HCT116 (cell line): Measurements from ENCODE around the gene TAL2. TPM values are rescaled to one million over a fixed set of nuclear protein-coding genes. Genes with fewer than 3 reads are reported as not detected.

ENCODE experiments used
- ATAC-seq: fragments of 200-7000 bp; cut with Tn5 transposase; 2 replicates; pipeline ENCODE4 v1.9.1; 2020; ENCODE audit warnings: mild to moderate bottlenecking, moderate library complexity
- BruUV-seq: library from RNA; stranded (reverse); fragments of 400-500 nt; replicated peaks from 2 replicates; lab custom pipeline; 2021; lab: Mats Ljungman, UMichigan
- CTCF ChIA-PET: fragments of 300-600 bp; sonication (Branson Sonifier 250); formaldehyde crosslinking; loops from one replicate; lab custom pipeline; 2021; ENCODE audit warnings: antibody characterized with exemption; lab: Charles Lee
- POLR2A ChIA-PET: fragments of 300-600, 350-600 bp; sonication (Branson Sonifier 250); formaldehyde crosslinking; loops from one replicate; lab custom pipeline; 2021; ENCODE audit warnings: antibody characterized with exemption; lab: Charles Lee
- RAD21 ChIA-PET, 2 experiments: fragments of 300-600 bp; sonication (Branson Sonifier 250); formaldehyde crosslinking; loops; one replicate each; lab custom pipeline; 2023; ENCODE audit warnings: low total read pairs in 2 of 2; ENCODE audit not compliant: uncharacterized antibody in 2 of 2, unreplicated experiment in 2 of 2, low non-redundant PET in 1 of 2; lab: Charles Lee
- DNase-seq: peaks from one replicate; pipeline ENCODE4 v3.0.0-alpha.2; 2010; ENCODE audit warnings: low read depth, low spot score
- H2AFZ ChIP-seq: fragments of 200-600 bp; shearing (Covaris generic), sonication (generic); 2 replicates; pipeline ENCODE4 v1.6.1; 2017; ENCODE audit warnings: low read depth, mixed run types, mixed read lengths, antibody characterized with exemption, low read length; ENCODE audit not compliant: poor library complexity, severe bottlenecking
- H3K27ac ChIP-seq: 2 replicates; pipeline ENCODE4 v1.5.1; 2012; ENCODE audit warnings: low read depth, low read length
- H3K27me3 ChIP-seq: fragments of 200-600 bp; sonication (generic); 2 replicates; pipeline ENCODE4 v1.6.1; 2016; ENCODE audit warnings: mixed run types, low read length, mixed read lengths; ENCODE audit not compliant: insufficient read depth
- H3K36me3 ChIP-seq, 2 experiments: fragments of 200-500 bp in 1 of 2; fragments of 200-600 bp in 1 of 2; sonication (Bioruptor generic) in 1 of 2; sonication (generic) in 1 of 2; 2 replicates each; pipeline versions ENCODE4 v1.5.1 to v1.6.1; 2014 to 2016; ENCODE audit warnings: low read length in 2 of 2, inconsistent platforms in 1 of 2, mixed read lengths in 1 of 2, mixed run types in 1 of 2; ENCODE audit not compliant: insufficient read depth in 2 of 2, control insufficient read depth in 1 of 2
- H3K4me1 ChIP-seq, 2 experiments: fragments of 200-600 bp in 1 of 2; sonication (generic) in 1 of 2; 2 replicates each; pipeline versions ENCODE4 v1.5.1 to v1.6.1; 2012 to 2017; ENCODE audit warnings: low read length in 2 of 2, inconsistent platforms in 1 of 2, mild to moderate bottlenecking in 1 of 2, mixed read lengths in 1 of 2, mixed run types in 1 of 2, moderate library complexity in 1 of 2; ENCODE audit not compliant: insufficient read depth in 2 of 2, control insufficient read depth in 1 of 2
- H3K4me2 ChIP-seq: fragments of 200-600 bp; sonication (generic); 2 replicates; pipeline ENCODE4 v1.6.1; 2017; ENCODE audit warnings: mixed run types, low read length, mixed read lengths
- H3K4me3 ChIP-seq, 2 experiments: fragments of 200-600 bp in 1 of 2; sonication (generic) in 1 of 2; replicated peaks in 1 of 2; 2 replicates each; pipeline ENCODE4 v1.5.1; 2011 to 2016; ENCODE audit warnings: low read length in 2 of 2, control low read depth in 1 of 2, low read depth in 1 of 2, mild to moderate bottlenecking in 1 of 2, mixed read lengths in 1 of 2, mixed run types in 1 of 2
- H3K79me2 ChIP-seq: fragments of 200-600 bp; sonication (generic); 2 replicates; pipeline ENCODE4 v1.6.1; 2017; ENCODE audit warnings: mild to moderate bottlenecking, mixed run types, low read length, moderate library complexity, mixed read lengths; ENCODE audit not compliant: insufficient read depth
- H3K9ac ChIP-seq: fragments of 200-600 bp; sonication (generic); 2 replicates; pipeline ENCODE4 v1.6.1; 2016; ENCODE audit warnings: low read length, mixed read lengths
- H3K9me2 ChIP-seq: fragments of 200-600 bp; sonication (generic), shearing (Covaris generic); 2 replicates; pipeline ENCODE4 v1.6.1; 2017; ENCODE audit warnings: mixed run types, mild to moderate bottlenecking, moderate library complexity; ENCODE audit not compliant: insufficient read depth
- H3K9me3 ChIP-seq, 2 experiments: fragments of 200-500 bp in 1 of 2; fragments of 200-600 bp in 1 of 2; sonication (Bioruptor generic) in 1 of 2; sonication (generic) in 1 of 2; 2 replicates each; pipeline ENCODE4 v1.6.1; 2014 to 2017; ENCODE audit warnings: low read length in 2 of 2, mixed read lengths in 2 of 2, inconsistent platforms in 1 of 2, low read depth in 1 of 2, mild to moderate bottlenecking in 1 of 2, mixed run types in 1 of 2, moderate library complexity in 1 of 2; ENCODE audit not compliant: control insufficient read depth in 1 of 2, insufficient read depth in 1 of 2
- H4K20me1 ChIP-seq: fragments of 200-600 bp; sonication (generic), shearing (Covaris generic); 2 replicates; pipeline ENCODE4 v1.6.1; 2017; ENCODE audit warnings: mixed run types, mild to moderate bottlenecking, moderate library complexity; ENCODE audit not compliant: insufficient read depth
- CBX3 ChIP-seq: IDR thresholded peaks from 2 replicates; pipeline ENCODE4 v1.6.1; 2012; ENCODE audit warnings: low read depth
- CEBPB ChIP-seq: IDR thresholded peaks from 2 replicates; pipeline ENCODE4 v1.6.1; 2012; ENCODE audit warnings: low read depth
- EGR1 ChIP-seq: IDR thresholded peaks from 2 replicates; pipeline ENCODE4 v1.6.1; 2012; ENCODE audit warnings: low read depth
- ELF1 ChIP-seq: IDR thresholded peaks from 2 replicates; pipeline ENCODE4 v1.6.1; 2012; ENCODE audit warnings: low read depth, borderline replicate concordance
- FOSL1 ChIP-seq: IDR thresholded peaks from 2 replicates; pipeline ENCODE4 v1.6.1; 2012; ENCODE audit warnings: low read depth
- JUND ChIP-seq: IDR thresholded peaks from 2 replicates; pipeline ENCODE4 v1.6.1; 2012
- POLR2A ChIP-seq: IDR thresholded peaks from 2 replicates; pipeline ENCODE4 v1.7.0; 2011; ENCODE audit warnings: borderline replicate concordance; ENCODE audit not compliant: insufficient read depth, insufficient read length; ENCODE audit errors: extremely low read depth
- POLR2AphosphoS5 ChIP-seq: IDR thresholded peaks from 2 replicates; pipeline ENCODE4 v1.6.1; 2011; ENCODE audit warnings: mild to moderate bottlenecking, low read depth, low read length, moderate library complexity
- REST ChIP-seq: IDR thresholded peaks from 2 replicates; pipeline ENCODE4 v1.6.1; 2012; ENCODE audit warnings: low read depth
- SIN3A ChIP-seq: IDR thresholded peaks from 2 replicates; pipeline ENCODE4 v1.6.1; 2012; ENCODE audit warnings: low read depth
- SRF ChIP-seq: IDR thresholded peaks from 2 replicates; pipeline ENCODE4 v1.6.1; 2012; ENCODE audit warnings: low read depth
- YY1 ChIP-seq: IDR thresholded peaks from 2 replicates; pipeline ENCODE4 v1.6.1; 2011; ENCODE audit warnings: low read length, low read depth, moderate library complexity, mild to moderate bottlenecking; ENCODE audit not compliant: insufficient replicate concordance; ENCODE audit errors: extremely low read depth
- ZNF274 ChIP-seq: fragments of 200-500 bp; sonication (Bioruptor generic); IDR thresholded peaks from 2 replicates; pipeline ENCODE4 v1.6.1; 2014; ENCODE audit warnings: mild to moderate bottlenecking, low read depth, low read length, inconsistent platforms
- intact Hi-C: fragments of 100-400 bp; cut with micrococcal nuclease; formaldehyde crosslinking; loops from 2 replicates; pipeline ENCODE4 v1.10.0; 2022
- total RNA-seq: library from RNA; stranded (reverse); gene quantifications from one replicate; pipeline ENCODE4 v1.2.1, GENCODE V29; 2021; ENCODE audit not compliant: unreplicated experiment

TAL2 gene
- total RNA-seq, 1 experiment from 2014 or later: not detected

GRCh38 chr9:105700668-105701067 lies 38.4 kb downstream of the TAL2 start:
- no peak for TF ChIP-seq ZNF274
- TF ChIP-seq, all 23 proteins: peak for 0
- no peaks in the 10 kb centered on the region for H3K9me2 ChIP-seq
- DNase-seq (no peak), ATAC-seq (no peak)
- no peaks in the 10 kb centered on the region for H3K27me3 ChIP-seq
- H3K9me3 ChIP-seq: no peaks in the 10 kb centered on the region
- CTCF ChIA-PET: no interaction called here
- no TSS peak for BruUV-seq
- intact Hi-C loops: no loop called here
- H3K9ac ChIP-seq: no peak overlapping the region
- H3K79me2 ChIP-seq: peaks cover 51% of the 10 kb centered on the region
- RAD21 ChIA-PET: no interaction called here
- no peak overlapping the region for H2AFZ ChIP-seq
- no peaks in the 10 kb centered on the region for H3K36me3 ChIP-seq
- no peak overlapping the region for H3K4me3 ChIP-seq
- H3K4me1 ChIP-seq: peaks cover 0 to 7% of the 10 kb centered on the region in 2 experiments; a peak in 1 of 4 replicates
- POLR2A ChIA-PET: no interaction called here
- H3K4me2 ChIP-seq: no peak overlapping the region
- no peaks in the 10 kb centered on the region for H4K20me1 ChIP-seq
- H3K27ac ChIP-seq: no peak overlapping the region

GRCh38 chr9:105701145-105701544 lies 38.9 kb downstream of the TAL2 start:
- H3K9ac ChIP-seq: no peak overlapping the region
- no peak for TF ChIP-seq FOSL1
- no peak for DNase-seq
- BruUV-seq: no TSS peak
- no peaks in the 10 kb centered on the region for H3K9me3 ChIP-seq
- no peak overlapping the region for H3K27ac ChIP-seq
- CTCF ChIA-PET: interaction anchor here (0.8 kb wide), 1 partner anchor 17 kb away, joined by 3 read pairs; no protein-coding TSS in a partner anchor
- intact Hi-C loops: no loop called here
- H3K9me2 ChIP-seq: no peaks in the 10 kb centered on the region
- POLR2A ChIA-PET: no interaction called here
- no peaks in the 10 kb centered on the region for H3K27me3 ChIP-seq
- peaks cover 0 to 6% of the 10 kb centered on the region in 2 experiments; a peak in 1 of 4 replicates for H3K4me1 ChIP-seq
- H3K79me2 ChIP-seq: peaks cover 48% of the 10 kb centered on the region
- H3K4me2 ChIP-seq: no peak overlapping the region
- ATAC-seq: no peak
- H4K20me1 ChIP-seq: no peaks in the 10 kb centered on the region
- H2AFZ ChIP-seq: no peak overlapping the region
- RAD21 ChIA-PET: no interaction called here
- H3K36me3 ChIP-seq: no peaks in the 10 kb centered on the region
- H3K4me3 ChIP-seq: no peak overlapping the region

GRCh38 chr9:105702207-105702606 lies 40.0 kb downstream of the TAL2 start:
- H3K4me2 ChIP-seq: no peak overlapping the region
- POLR2A ChIA-PET: no interaction called here
- H3K79me2 ChIP-seq: peaks cover 39% of the 10 kb centered on the region
- H3K36me3 ChIP-seq: no peaks in the 10 kb centered on the region
- no peaks in the 10 kb centered on the region for H3K9me2 ChIP-seq
- no peak for ATAC-seq
- CTCF ChIA-PET: no interaction called here
- H3K4me1 ChIP-seq: peaks cover 0 to 6% of the 10 kb centered on the region in 2 experiments; a peak in 1 of 4 replicates
- no peak overlapping the region for H3K4me3 ChIP-seq
- no peak overlapping the region for H2AFZ ChIP-seq
- intact Hi-C loops: no loop called here
- H3K9me3 ChIP-seq: no peaks in the 10 kb centered on the region
- DNase-seq: no peak
- no TSS peak for BruUV-seq
- RAD21 ChIA-PET: no interaction called here
- no peak overlapping the region for H3K27ac ChIP-seq
- no peak overlapping the region for H3K9ac ChIP-seq
- no peaks in the 10 kb centered on the region for H4K20me1 ChIP-seq
- H3K27me3 ChIP-seq: no peaks in the 10 kb centered on the region
- no peak for TF ChIP-seq YY1
- TF ChIP-seq SIN3A: no peak
- no peak for TF ChIP-seq EGR1
- TF ChIP-seq REST: no peak
- no peak for TF ChIP-seq ELF1
- TF ChIP-seq CEBPB: no peak
- TF ChIP-seq CBX3: no peak
- no peak for TF ChIP-seq FOSL1
- TF ChIP-seq POLR2A: no peak
- no peak for TF ChIP-seq SRF
- no peak for TF ChIP-seq JUND
- no peak for TF ChIP-seq POLR2AphosphoS5
